Vagina (tissue), 2 donors: ENCODE data around the gene ADCY3. TPM values are rescaled to one million over a fixed set of nuclear protein-coding genes. Genes with fewer than 3 reads are reported as not detected.

Experiments used
- DNase-seq, 2 donors: peaks; one replicate each; pipeline ENCODE4 v3.0.0-alpha.2; 2017; ENCODE audit errors: extremely low spot score in 2 of 2
- H3K27ac ChIP-seq: fragments of 200-600 bp; sonication (generic); one replicate; pipeline ENCODE4 v1.5.1; 2019
- H3K27me3 ChIP-seq: fragments of 200-600 bp; sonication (generic); one replicate; pipeline ENCODE4 v1.5.1; 2019
- H3K36me3 ChIP-seq, 2 donors: fragments of 200-600 bp; sonication (generic); one replicate each; pipeline ENCODE4 v1.5.1; 2017 to 2019
- H3K4me1 ChIP-seq: fragments of 200-600 bp; sonication (generic); one replicate; pipeline ENCODE4 v1.5.1; 2019
- H3K4me3 ChIP-seq, 2 donors: fragments of 200-600 bp; sonication (generic); 1 replicate in 1 of 2; 2 replicates in 1 of 2; pipeline ENCODE4 v1.5.1; 2016 to 2019
- H3K9me3 ChIP-seq: fragments of 200-600 bp; sonication (generic); one replicate; pipeline ENCODE4 v1.5.1; 2019
- POLR2A ChIP-seq, 2 donors: fragments of 450-650 bp; IDR thresholded peaks; one replicate each; pipeline ENCODE4 v1.6.1; 2017; ENCODE audit warnings: antibody characterized with exemption in 2 of 2, mild to moderate bottlenecking in 2 of 2, moderate library complexity in 2 of 2
- POLR2AphosphoS5 ChIP-seq, 2 donors: sonication (generic); formaldehyde crosslinking; IDR thresholded peaks; one replicate each; pipeline ENCODE4 v1.9.0; 2017; ENCODE audit warnings: antibody characterized with exemption in 2 of 2, mild to moderate bottlenecking in 2 of 2, low read depth in 1 of 2; ENCODE audit not compliant: insufficient read depth in 1 of 2
- intact Hi-C: fragments of 100-400 bp; cut with DNase I; formaldehyde crosslinking; loops from one replicate; pipeline ENCODE4 v1.15.1; 2023
- total RNA-seq: library from RNA; depleted of rRNA; stranded (reverse); fragments of >200 nt; gene quantifications from one replicate; pipeline ENCODE4 v1.2.3, GENCODE V29; 2016
- TF ChIP-seq, protein P1 (sequence below), 3 experiments: fragments of 450-650 bp in 2 of 3; fragments of 200-600 bp in 1 of 3; sonication (generic) in 1 of 3; IDR thresholded peaks; one replicate each; pipeline ENCODE4 v1.5.1; 2017 to 2019; ENCODE audit warnings: antibody characterized with exemption in 3 of 3, mild to moderate bottlenecking in 2 of 3, moderate library complexity in 2 of 3

The ADCY3 gene
- total RNA-seq, 1 donor from 2014 or later, result 90.6 TPM

DNA sequence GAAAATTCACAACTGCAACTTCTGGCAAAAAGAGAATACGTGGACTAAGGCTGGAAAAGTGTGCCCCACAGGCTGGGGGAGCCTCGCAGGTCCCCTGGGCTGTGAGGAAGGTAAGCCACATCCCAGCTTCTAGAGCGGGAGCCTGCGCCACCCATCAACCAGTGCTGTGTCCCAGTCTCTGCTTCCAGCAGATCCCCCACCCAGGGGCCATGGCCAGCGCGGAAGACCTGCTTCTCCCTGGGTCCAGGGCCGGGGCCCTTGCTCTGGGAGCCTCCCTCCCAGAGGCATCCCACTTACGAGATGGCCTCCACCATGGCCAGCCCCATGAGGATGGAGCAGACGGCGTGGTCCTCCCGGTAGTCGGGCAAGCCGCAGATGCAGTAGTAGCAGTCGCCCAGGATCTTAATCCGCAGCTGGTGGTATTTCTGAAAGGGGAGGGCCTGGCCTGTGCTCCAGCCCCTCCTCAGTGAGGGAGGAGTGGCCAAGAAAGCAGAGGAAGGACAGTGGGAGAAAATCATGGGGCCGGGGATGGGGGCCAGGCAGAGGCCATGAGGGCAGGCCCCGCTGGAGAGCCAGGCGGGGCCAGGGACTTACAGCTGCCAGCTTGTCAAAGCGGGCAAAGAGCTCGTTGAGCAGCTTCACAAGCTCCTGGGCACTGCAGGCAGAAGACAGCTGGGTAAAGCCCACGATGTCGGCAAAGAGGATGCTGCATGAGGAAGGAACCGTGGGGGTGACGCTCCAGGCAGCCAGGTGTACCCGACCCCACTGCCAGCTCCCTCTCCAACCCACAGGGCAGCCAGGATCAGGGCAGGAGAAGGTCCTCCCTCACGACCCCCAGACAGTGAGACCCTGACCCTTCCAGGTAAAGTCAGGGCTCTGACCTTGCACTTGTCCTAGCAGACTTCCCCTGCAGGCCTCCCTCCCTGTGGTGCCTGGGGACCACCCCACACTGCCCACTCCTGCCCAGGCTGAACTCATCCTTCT is 78.8 kb downstream of the ADCY3 start:
- H3K27me3 ChIP-seq, result no peaks in the 10 kb centered on the region
- intact Hi-C loops, result no loop called here
- DNase-seq, result no peak
- no peaks in the 10 kb centered on the region for H3K9me3 ChIP-seq
- TF ChIP-seq POLR2A (IDR thresholded peaks at IDR 0.05) (no peak), POLR2AphosphoS5 (IDR thresholded peaks at IDR 0.05; ENCODE audit: insufficient read depth in 1 of 2, low read depth in 1 of 2) (no peak)
- TF ChIP-seq, protein P1, sequence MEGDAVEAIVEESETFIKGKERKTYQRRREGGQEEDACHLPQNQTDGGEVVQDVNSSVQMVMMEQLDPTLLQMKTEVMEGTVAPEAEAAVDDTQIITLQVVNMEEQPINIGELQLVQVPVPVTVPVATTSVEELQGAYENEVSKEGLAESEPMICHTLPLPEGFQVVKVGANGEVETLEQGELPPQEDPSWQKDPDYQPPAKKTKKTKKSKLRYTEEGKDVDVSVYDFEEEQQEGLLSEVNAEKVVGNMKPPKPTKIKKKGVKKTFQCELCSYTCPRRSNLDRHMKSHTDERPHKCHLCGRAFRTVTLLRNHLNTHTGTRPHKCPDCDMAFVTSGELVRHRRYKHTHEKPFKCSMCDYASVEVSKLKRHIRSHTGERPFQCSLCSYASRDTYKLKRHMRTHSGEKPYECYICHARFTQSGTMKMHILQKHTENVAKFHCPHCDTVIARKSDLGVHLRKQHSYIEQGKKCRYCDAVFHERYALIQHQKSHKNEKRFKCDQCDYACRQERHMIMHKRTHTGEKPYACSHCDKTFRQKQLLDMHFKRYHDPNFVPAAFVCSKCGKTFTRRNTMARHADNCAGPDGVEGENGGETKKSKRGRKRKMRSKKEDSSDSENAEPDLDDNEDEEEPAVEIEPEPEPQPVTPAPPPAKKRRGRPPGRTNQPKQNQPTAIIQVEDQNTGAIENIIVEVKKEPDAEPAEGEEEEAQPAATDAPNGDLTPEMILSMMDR (IDR thresholded peaks at IDR 0.05), result no peak
- peaks cover 3 to 20% of the 10 kb centered on the region in 2 donors for H3K36me3 ChIP-seq
- H3K27ac ChIP-seq, result no peak overlapping the region
- H3K4me3 ChIP-seq, result no peak overlapping the region
- no peaks in the 10 kb centered on the region for H3K4me1 ChIP-seq

DNA sequence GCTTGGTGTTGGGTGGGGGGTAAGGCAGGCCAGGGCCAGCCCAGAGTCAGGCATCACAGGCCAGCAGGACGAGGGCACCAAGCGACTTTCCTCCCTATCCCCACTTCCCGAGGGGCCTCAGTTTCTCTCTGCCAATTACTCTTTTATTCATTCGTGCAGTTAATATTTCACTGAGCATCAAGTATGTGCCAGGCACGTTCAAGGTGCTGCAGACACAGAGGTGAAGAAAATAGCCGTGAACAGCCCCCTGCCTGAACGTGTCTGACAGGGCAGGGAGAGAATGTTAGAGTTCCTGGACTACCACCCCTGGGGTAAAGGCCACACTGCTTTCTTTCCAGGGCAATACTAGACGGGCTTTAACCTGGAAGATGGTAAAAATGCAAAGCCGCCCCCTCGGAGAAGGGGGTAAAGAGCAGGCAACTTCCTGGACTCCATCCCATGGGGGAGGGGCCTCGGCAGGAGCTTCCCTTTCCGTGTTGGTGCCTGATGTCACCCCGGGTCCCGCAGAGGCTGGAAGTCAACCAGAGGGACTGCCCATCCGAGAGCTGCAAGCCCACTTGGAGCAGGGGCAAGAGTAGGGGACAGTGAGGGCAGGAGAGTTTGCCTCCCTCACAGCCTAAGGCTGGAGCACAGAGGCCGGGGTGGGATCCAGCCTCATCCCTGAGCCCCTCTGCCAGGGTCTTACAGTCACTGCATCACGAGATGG is 79.7 kb downstream of the ADCY3 start:
- Histone ChIP-seq H3K4me3 (no peak overlapping the region), H3K4me1 (no peaks in the 10 kb centered on the region), H3K27me3 (no peaks in the 10 kb centered on the region), H3K36me3 (peaks cover 3 to 20% of the 10 kb centered on the region in 2 donors), H3K9me3 (no peaks in the 10 kb centered on the region), H3K27ac (no peak overlapping the region)
- intact Hi-C loops, result no loop called here
- TF ChIP-seq, protein P1 (IDR thresholded peaks at IDR 0.05), result no peak
- TF ChIP-seq POLR2A (IDR thresholded peaks at IDR 0.05) (no peak), POLR2AphosphoS5 (IDR thresholded peaks at IDR 0.05; ENCODE audit: insufficient read depth in 1 of 2, low read depth in 1 of 2) (no peak)
- no peak for DNase-seq

DNA sequence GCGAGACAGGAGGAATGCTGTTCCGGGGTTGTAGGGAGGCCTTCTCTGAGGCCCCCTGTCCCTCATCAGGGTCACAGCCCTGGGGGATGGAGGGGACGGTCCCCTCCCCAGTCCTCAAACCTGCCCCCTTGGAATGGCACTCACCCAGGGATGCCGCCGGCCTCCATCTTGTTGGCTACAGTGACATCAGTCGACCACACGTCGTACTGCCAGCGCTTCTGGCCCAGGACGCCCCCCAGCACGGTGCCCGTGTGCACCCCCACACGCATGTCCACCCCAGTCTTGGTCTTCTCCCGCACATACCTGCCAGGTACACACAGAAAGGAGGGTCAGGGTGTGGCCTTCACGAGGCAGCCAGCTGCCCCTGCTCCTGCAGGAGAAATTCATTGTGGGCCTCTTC is 80.3 kb downstream of the ADCY3 start:
- intact Hi-C loops, result no loop called here

DNA sequence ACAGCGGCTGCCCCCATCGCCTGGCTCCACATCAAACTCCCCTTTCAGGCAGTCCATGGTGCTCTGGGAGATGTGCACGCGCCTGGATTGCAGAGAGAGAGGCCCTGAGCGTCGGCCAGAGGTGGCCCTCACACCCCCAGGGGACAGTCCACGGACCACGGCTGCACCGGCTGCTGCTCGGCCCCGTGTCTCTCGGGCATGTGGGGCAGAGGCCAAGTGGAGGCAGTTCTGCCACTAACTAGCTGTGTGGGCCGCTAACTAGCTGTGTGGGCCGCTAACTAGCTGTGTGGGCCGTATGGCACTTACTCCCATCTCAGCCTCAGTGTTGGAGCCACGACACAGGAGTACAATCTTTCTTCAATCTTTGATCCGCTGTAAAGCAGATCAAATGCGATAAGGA is 81.5 kb downstream of the ADCY3 start:
- Histone ChIP-seq H3K4me1 (no peaks in the 10 kb centered on the region), H3K4me3 (no peak overlapping the region), H3K27ac (no peak overlapping the region), H3K27me3 (no peaks in the 10 kb centered on the region), H3K9me3 (no peaks in the 10 kb centered on the region), H3K36me3 (peaks cover 3 to 31% of the 10 kb centered on the region in 2 donors)
- no peak for DNase-seq
- TF ChIP-seq POLR2A (IDR thresholded peaks at IDR 0.05) (no peak), POLR2AphosphoS5 (IDR thresholded peaks at IDR 0.05; ENCODE audit: insufficient read depth in 1 of 2, low read depth in 1 of 2) (no peak)
- TF ChIP-seq, protein P1 (IDR thresholded peaks at IDR 0.05), result no peak
- intact Hi-C loops, result no loop called here

More for the DNA sequence above, 80.3 kb downstream of the ADCY3 start:
- Histone ChIP-seq H3K27ac (no peak overlapping the region), H3K4me1 (no peaks in the 10 kb centered on the region), H3K36me3 (peaks cover 3 to 23% of the 10 kb centered on the region in 2 donors), H3K4me3 (no peak overlapping the region), H3K27me3 (no peaks in the 10 kb centered on the region), H3K9me3 (no peaks in the 10 kb centered on the region)
- TF ChIP-seq POLR2AphosphoS5 (IDR thresholded peaks at IDR 0.05; ENCODE audit: insufficient read depth in 1 of 2, low read depth in 1 of 2) (no peak), POLR2A (IDR thresholded peaks at IDR 0.05) (no peak)
- TF ChIP-seq, protein P1 (IDR thresholded peaks at IDR 0.05), result no peak
- DNase-seq, result no peak
